ENCODE results near the gene SPINK8.

DNA sequence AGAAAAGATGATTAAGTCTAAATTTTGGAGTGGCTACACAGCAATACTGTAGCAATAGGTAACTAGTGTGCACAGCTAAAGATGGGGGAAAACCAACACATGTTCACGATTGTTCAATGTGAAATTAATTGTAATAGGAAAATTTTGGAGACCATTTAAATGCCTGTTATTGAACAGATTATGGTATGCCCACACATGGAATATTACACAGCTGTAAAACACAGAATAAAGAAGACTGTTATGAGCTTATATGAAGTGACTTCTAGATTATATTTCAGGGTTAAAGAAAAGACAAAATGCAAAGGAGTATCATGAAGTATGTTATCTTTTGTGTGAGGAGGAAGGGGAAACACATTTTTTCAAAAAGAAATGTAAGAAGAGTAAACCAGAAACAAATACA is 43.8 kb downstream of the SPINK8 start:
- TF ChIP-seq ZFP3 (CRISPR knock-in tag; IDR thresholded peaks at IDR 0.05): no peak
- no peak for TF ChIP-seq SNAI2 (CRISPR knock-in tag; IDR thresholded peaks at IDR 0.05)
- TF ChIP-seq, protein P1, sequence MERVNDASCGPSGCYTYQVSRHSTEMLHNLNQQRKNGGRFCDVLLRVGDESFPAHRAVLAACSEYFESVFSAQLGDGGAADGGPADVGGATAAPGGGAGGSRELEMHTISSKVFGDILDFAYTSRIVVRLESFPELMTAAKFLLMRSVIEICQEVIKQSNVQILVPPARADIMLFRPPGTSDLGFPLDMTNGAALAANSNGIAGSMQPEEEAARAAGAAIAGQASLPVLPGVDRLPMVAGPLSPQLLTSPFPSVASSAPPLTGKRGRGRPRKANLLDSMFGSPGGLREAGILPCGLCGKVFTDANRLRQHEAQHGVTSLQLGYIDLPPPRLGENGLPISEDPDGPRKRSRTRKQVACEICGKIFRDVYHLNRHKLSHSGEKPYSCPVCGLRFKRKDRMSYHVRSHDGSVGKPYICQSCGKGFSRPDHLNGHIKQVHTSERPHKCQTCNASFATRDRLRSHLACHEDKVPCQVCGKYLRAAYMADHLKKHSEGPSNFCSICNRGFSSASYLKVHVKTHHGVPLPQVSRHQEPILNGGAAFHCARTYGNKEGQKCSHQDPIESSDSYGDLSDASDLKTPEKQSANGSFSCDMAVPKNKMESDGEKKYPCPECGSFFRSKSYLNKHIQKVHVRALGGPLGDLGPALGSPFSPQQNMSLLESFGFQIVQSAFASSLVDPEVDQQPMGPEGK (CRISPR knock-in tag; IDR thresholded peaks at IDR 0.05; ENCODE audit: borderline replicate concordance): no peak
- no peak for TF ChIP-seq CSDC2 (CRISPR knock-in tag; IDR thresholded peaks at IDR 0.05)
- TF ChIP-seq TOX (CRISPR knock-in tag; IDR thresholded peaks at IDR 0.05; ENCODE audit: borderline replicate concordance): no peak
- no peak for TF ChIP-seq ISL1 (CRISPR knock-in tag; IDR thresholded peaks at IDR 0.05)
- TF ChIP-seq, protein P2, sequence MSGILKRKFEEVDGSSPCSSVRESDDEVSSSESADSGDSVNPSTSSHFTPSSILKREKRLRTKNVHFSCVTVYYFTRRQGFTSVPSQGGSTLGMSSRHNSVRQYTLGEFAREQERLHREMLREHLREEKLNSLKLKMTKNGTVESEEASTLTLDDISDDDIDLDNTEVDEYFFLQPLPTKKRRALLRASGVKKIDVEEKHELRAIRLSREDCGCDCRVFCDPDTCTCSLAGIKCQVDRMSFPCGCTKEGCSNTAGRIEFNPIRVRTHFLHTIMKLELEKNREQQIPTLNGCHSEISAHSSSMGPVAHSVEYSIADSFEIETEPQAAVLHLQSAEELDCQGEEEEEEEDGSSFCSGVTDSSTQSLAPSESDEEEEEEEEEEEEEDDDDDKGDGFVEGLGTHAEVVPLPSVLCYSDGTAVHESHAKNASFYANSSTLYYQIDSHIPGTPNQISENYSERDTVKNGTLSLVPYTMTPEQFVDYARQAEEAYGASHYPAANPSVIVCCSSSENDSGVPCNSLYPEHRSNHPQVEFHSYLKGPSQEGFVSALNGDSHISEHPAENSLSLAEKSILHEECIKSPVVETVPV (CRISPR knock-in tag; IDR thresholded peaks at IDR 0.05): no peak
- TF ChIP-seq, protein P3, sequence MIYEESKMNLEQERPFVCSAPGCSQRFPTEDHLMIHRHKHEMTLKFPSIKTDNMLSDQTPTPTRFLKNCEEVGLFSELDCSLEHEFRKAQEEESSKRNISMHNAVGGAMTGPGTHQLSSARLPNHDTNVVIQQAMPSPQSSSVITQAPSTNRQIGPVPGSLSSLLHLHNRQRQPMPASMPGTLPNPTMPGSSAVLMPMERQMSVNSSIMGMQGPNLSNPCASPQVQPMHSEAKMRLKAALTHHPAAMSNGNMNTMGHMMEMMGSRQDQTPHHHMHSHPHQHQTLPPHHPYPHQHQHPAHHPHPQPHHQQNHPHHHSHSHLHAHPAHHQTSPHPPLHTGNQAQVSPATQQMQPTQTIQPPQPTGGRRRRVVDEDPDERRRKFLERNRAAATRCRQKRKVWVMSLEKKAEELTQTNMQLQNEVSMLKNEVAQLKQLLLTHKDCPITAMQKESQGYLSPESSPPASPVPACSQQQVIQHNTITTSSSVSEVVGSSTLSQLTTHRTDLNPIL (CRISPR knock-in tag; IDR thresholded peaks at IDR 0.05; ENCODE audit: low read depth): no peak
- TF ChIP-seq PPARA (CRISPR knock-in tag; IDR thresholded peaks at IDR 0.05; ENCODE audit: borderline replicate concordance): no peak
